GM10248 (cell line): ENCODE results near the gene WASHC1.
"Not testable (repeated sequence)": the region's sequence is repeated elsewhere in the genome, so short reads cannot be mapped to it uniquely, and the experiment has no call there.

Experiments
- CTCF ChIA-PET: fragments of 300-600 bp; sonication (Branson Sonifier 250); formaldehyde crosslinking; extraction: SDS; loops from one replicate; lab custom pipeline; 2021; ENCODE audit warnings: antibody characterized with exemption; lab: Yijun Ruan, JAX
- POLR2A ChIA-PET: fragments of 350-650 bp; sonication (Branson Sonifier 250); formaldehyde crosslinking; extraction: SDS; loops from one replicate; lab custom pipeline; 2020; ENCODE audit warnings: antibody characterized with exemption; lab: Yijun Ruan, JAX
- DNase-seq: peaks from one replicate; pipeline ENCODE4 v3.0.0; 2012; ENCODE audit errors: extremely low spot score
- CTCF ChIP-seq: IDR thresholded peaks from 2 replicates; pipeline ENCODE4 v1.5.1; 2012; ENCODE audit warnings: mild to moderate bottlenecking, low read depth; ENCODE audit errors: extremely low read depth, missing control alignments, control extremely low read depth

Gene WASHC1

GRCh38 chr9:32308-32707 lies 3.1 kb upstream of the WASHC1 start:
- CTCF ChIA-PET, POLR2A ChIA-PET, DNase-seq: not testable (repeated sequence)

- CTCF ChIA-PET, POLR2A ChIA-PET, DNase-seq: not testable (repeated sequence)
These were observed 481 bp downstream of the WASHC1 start for GRCh38 chr9:28775-29174.

- DNase-seq, CTCF ChIA-PET, POLR2A ChIA-PET: not testable (repeated sequence)
These were observed 7.6 kb downstream of the WASHC1 start for GRCh38 chr9:21621-22020.

GRCh38 chr9:16875-17274 lies 12.4 kb downstream of the WASHC1 start:
- CTCF ChIA-PET, POLR2A ChIA-PET, DNase-seq: not testable (repeated sequence)

- CTCF ChIA-PET, POLR2A ChIA-PET: not testable (repeated sequence)
These were observed 15.0 kb downstream of the WASHC1 start for GRCh38 chr9:14129-14809.

GRCh38 chr9:11206-11605 lies 18.1 kb downstream of the WASHC1 start:
- CTCF ChIA-PET, DNase-seq, POLR2A ChIA-PET: not testable (repeated sequence)
- peak; percentile 69 for TF ChIP-seq CTCF

More at GRCh38 chr9:14129-14809, 15.0 kb downstream of the WASHC1 start:
- DNase-seq: not testable (repeated sequence)

GRCh38 chr9:10653-11053 lies 18.6 kb downstream of the WASHC1 start:
- POLR2A ChIA-PET, DNase-seq, CTCF ChIA-PET: not testable (repeated sequence)

- CTCF ChIA-PET, POLR2A ChIA-PET, DNase-seq: not testable (repeated sequence)
These were observed 19.0 kb downstream of the WASHC1 start for GRCh38 chr9:10207-10606.
